T-helper 9 cell (primary cell): ENCODE results near the gene ZDHHC1.

ENCODE experiments used
- DNase-seq: peaks from one replicate; pipeline ENCODE4 v3.0.0-alpha.2; 2020

The ZDHHC1 gene

GRCh38 chr16:67446968-67447507 lies 30.8 kb upstream of the ZDHHC1 start:
- DNase-seq, result no peak

- no peak for DNase-seq
These were observed 29.9 kb upstream of the ZDHHC1 start for GRCh38 chr16:67445913-67446907.

- no peak for DNase-seq
These were observed 29.2 kb upstream of the ZDHHC1 start for GRCh38 chr16:67445441-67445912.

GRCh38 chr16:67445126-67445426 lies 28.8 kb upstream of the ZDHHC1 start:
- DNase-seq, result no peak

GRCh38 chr16:67444259-67445125 lies 28.2 kb upstream of the ZDHHC1 start:
- DNase-seq, result no peak

GRCh38 chr16:67443265-67443664 lies 27.0 kb upstream of the ZDHHC1 start:
- DNase-seq, result no peak

GRCh38 chr16:67442581-67443255 lies 26.4 kb upstream of the ZDHHC1 start:
- DNase-seq, result no peak

GRCh38 chr16:67441907-67442306 lies 25.6 kb upstream of the ZDHHC1 start:
- DNase-seq, result no peak

GRCh38 chr16:67441271-67441753 lies 25.0 kb upstream of the ZDHHC1 start:
- no peak for DNase-seq

GRCh38 chr16:67438824-67439393 lies 22.6 kb upstream of the ZDHHC1 start:
- DNase-seq, result no peak

- no peak for DNase-seq
These were observed 22.0 kb upstream of the ZDHHC1 start for GRCh38 chr16:67438098-67438791.

GRCh38 chr16:67437513-67437912 lies 21.2 kb upstream of the ZDHHC1 start:
- no peak for DNase-seq

- no peak for DNase-seq
These were observed 20.4 kb upstream of the ZDHHC1 start for GRCh38 chr16:67436640-67437193.

GRCh38 chr16:67435758-67436164 lies 19.5 kb upstream of the ZDHHC1 start:
- DNase-seq, result no peak

- DNase-seq, result no peak
These were observed 16.9 kb upstream of the ZDHHC1 start for GRCh38 chr16:67433131-67433719.

- no peak for DNase-seq
These were observed 16.2 kb upstream of the ZDHHC1 start for GRCh38 chr16:67432506-67432890.

GRCh38 chr16:67431775-67432505 lies 15.7 kb upstream of the ZDHHC1 start:
- no peak for DNase-seq

- DNase-seq, result no peak
These were observed 14.9 kb upstream of the ZDHHC1 start, which contains the start of gene HSD11B2 for GRCh38 chr16:67430977-67431774. HSD11B2 (plus strand) TSS chr16:67431121; CDS start chr16:67431249, 128 bp downstream.

GRCh38 chr16:67430504-67430976 lies 14.3 kb upstream of the ZDHHC1 start:
- no peak for DNase-seq
